Psoas muscle (tissue), 8 donors: ENCODE measurements around the gene TCF12. TPM values are rescaled to one million over a fixed set of nuclear protein-coding genes. Genes with fewer than 3 reads are reported as not detected.
"Not testable (repeated sequence)": the region's sequence is repeated elsewhere in the genome, so short reads cannot be mapped to it uniquely, and the experiment has no call there.

ENCODE experiments used
- ATAC-seq, 4 donors: fragments of 200-7000 bp; cut with Tn5 transposase; one replicate each; pipeline ENCODE4 v1.9.1; 2020; ENCODE audit warnings: moderate library complexity in 3 of 4, mild to moderate bottlenecking in 2 of 4
- DNase-seq, 2 donors: peaks; one replicate each; pipeline ENCODE4 v3.0.0-alpha.2; 2020
- H3K27ac ChIP-seq: fragments of 200-600 bp; one replicate; pipeline ENCODE4 v1.8.0; 2022
- H3K27me3 ChIP-seq, 3 donors: fragments of 200-600 bp in 1 of 3; one replicate each; pipeline versions ENCODE4 v1.6.1 to v1.8.0; 2013 to 2022; ENCODE audit warnings: low read length in 2 of 3, mild to moderate bottlenecking in 2 of 3, moderate library complexity in 1 of 3; ENCODE audit not compliant: insufficient read depth in 3 of 3
- H3K36me3 ChIP-seq, 2 donors: fragments of 200-600 bp in 1 of 2; one replicate each; pipeline versions ENCODE4 v1.6.1 to v1.8.0; 2013 to 2022; ENCODE audit warnings: low read depth in 1 of 2, mild to moderate bottlenecking in 1 of 2, moderate library complexity in 1 of 2; ENCODE audit not compliant: insufficient read depth in 1 of 2
- H3K4me1 ChIP-seq: fragments of 200-600 bp; one replicate; pipeline ENCODE4 v1.8.0; 2022
- H3K4me3 ChIP-seq: fragments of 200-600 bp; one replicate; pipeline ENCODE4 v1.8.0; 2022; ENCODE audit warnings: mild to moderate bottlenecking
- H3K9me3 ChIP-seq: fragments of 200-600 bp; one replicate; pipeline ENCODE4 v1.8.0; 2022
- WGBS, 3 donors: extraction: QIAGEN DNeasy Blood & Tissue Kit; methylation state at CpG; one replicate each; pipeline versions ENCODE4 v1.1.6 to v1.1.7; 2013; 5-methylcytosine and 5-hydroxymethylcytosine counted together
- intact Hi-C, 2 donors: fragments of 100-400 bp; cut with DNase I; formaldehyde crosslinking; loops; one replicate each; pipeline versions ENCODE4 v1.11.0 to v1.14.2; 2022
- polyA plus RNA-seq, 3 donors: library from polyadenylated mRNA; stranded (reverse); fragments of 200-250 nt; gene quantifications; one replicate each; pipeline ENCODE4 v1.2.3, GENCODE V29; 2013
- total RNA-seq, 4 donors: library from RNA; stranded (reverse); fragmentation: NEBNext Ultra II Directional in 2 of 4; extraction: Animal tissue kit (Norgen Biotek cat#: 25700) in 2 of 4; gene quantifications; one replicate each; pipeline versions ENCODE4 v1.2.1 to v1.2.4, GENCODE V29; 2021 to 2023
- TF ChIP-seq, protein P1 (sequence below): fragments of 200-600 bp; IDR thresholded peaks from one replicate; pipeline ENCODE4 v1.8.0; 2022; ENCODE audit warnings: antibody characterized with exemption
- donor health status: healthy with polysubstance abuse.
- donor health status: DM: no; HTN: no; CAD: no; lungs with moderate emphysema.
- donor health status: Bipolar disorder and iron deficiency.
- donor health status: healthy.
- donor health status: DM: yes; HTN: yes; CAD: no.
- donor health status: DM: no; HTN: no; CAD: no.
- donor health status: DM: no; HTN: no; CAD: no.
- donor health status: DM: yes; HTN: yes; CAD: no.

The TCF12 gene
- total and polyA plus RNA-seq, 7 donors = 10.5 to 53.1 (median 30.5) TPM

DNA sequence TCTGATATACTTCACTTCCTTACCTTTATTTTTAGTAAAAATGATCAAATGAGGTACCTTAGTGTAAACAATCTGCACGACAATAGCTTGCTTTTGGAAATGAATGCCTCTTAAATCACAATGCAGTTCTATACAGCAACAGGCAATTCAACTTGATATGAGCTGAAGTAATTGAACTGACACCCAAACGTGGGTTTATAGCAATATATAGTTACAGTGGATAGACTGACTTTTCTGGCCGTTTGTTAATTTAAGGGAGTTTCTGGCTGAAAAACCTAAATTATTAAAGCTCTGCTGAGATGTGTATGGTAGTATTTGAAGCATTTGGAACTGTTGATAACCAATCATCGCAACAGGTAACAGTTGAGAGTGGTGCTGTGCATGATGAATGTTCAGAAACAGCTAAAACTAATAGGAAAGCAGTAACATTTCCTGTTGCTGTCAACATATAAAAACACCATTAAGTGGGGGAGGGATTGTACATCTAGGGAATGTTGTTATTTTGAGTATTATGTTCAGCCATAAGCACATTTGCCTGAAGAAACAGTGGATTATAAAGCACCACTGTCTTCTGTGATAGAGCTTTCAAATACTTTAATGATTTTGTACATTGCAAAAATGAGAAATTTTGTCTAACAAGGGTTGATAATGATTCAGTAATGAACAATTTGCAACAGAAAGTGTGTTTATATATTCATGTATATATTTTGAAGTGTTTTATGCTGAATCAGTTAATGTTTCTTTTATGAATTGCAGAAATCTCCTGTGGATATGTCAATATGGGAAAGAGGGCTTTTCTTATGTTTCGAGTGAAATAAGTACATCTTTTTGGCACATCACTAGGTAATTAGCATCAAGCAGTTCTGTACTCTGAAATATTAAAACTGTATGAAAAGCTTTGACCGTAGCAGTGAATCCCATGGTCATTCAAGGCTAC lies 176.1 kb downstream of the TCF12 start:
- no peak overlapping the region for H3K27ac ChIP-seq
- no peak for DNase-seq
- TF ChIP-seq, protein P1, sequence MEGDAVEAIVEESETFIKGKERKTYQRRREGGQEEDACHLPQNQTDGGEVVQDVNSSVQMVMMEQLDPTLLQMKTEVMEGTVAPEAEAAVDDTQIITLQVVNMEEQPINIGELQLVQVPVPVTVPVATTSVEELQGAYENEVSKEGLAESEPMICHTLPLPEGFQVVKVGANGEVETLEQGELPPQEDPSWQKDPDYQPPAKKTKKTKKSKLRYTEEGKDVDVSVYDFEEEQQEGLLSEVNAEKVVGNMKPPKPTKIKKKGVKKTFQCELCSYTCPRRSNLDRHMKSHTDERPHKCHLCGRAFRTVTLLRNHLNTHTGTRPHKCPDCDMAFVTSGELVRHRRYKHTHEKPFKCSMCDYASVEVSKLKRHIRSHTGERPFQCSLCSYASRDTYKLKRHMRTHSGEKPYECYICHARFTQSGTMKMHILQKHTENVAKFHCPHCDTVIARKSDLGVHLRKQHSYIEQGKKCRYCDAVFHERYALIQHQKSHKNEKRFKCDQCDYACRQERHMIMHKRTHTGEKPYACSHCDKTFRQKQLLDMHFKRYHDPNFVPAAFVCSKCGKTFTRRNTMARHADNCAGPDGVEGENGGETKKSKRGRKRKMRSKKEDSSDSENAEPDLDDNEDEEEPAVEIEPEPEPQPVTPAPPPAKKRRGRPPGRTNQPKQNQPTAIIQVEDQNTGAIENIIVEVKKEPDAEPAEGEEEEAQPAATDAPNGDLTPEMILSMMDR = no peak
- H3K27me3 ChIP-seq = no peaks in the 10 kb centered on the region
- no peaks in the 10 kb centered on the region for H3K9me3 ChIP-seq
- H3K36me3 ChIP-seq = peaks cover 0 to 12% of the 10 kb centered on the region in 2 donors
- no peak for ATAC-seq
- WGBS, 3 donors = 74 to 76% (median 75%) methylated on average over 6 of the region's 6 CpGs
- H3K4me1 ChIP-seq = peaks cover 3% of the 10 kb centered on the region
- intact Hi-C loops = no loop called here
- no peak overlapping the region for H3K4me3 ChIP-seq

DNA sequence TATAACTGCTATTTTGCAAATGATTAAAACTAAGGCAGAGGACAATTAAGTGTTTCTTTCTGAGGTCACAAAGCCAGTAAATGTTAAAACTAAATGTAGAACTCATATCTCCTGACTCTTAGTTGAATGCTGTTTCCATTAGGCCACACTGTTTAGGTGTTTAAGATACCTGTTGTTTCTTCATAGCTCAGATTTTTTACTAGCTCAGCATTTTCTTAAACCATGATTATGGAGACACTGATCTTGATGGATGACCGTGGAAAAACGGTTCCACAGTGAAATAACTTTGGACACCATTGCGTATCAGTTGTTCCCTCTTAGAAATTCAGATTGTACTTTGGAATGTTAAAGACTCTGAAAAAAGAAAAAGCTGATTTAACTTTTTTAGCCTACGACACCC lies 177.5 kb downstream of the TCF12 start:
- H3K36me3 ChIP-seq = peaks cover 0 to 12% of the 10 kb centered on the region in 2 donors
- ATAC-seq (no peak), DNase-seq (no peak)
- H3K4me1 ChIP-seq = no peaks in the 10 kb centered on the region
- H3K4me3 ChIP-seq = no peak overlapping the region
- TF ChIP-seq, protein P1 = no peak
- no peak overlapping the region for H3K27ac ChIP-seq
- H3K9me3 ChIP-seq = no peaks in the 10 kb centered on the region
- H3K27me3 ChIP-seq = no peaks in the 10 kb centered on the region
- intact Hi-C loops = no loop called here
- 68 to 74% (median 70%) methylated on average over 4 of the region's 4 CpGs for WGBS, 3 donors

DNA sequence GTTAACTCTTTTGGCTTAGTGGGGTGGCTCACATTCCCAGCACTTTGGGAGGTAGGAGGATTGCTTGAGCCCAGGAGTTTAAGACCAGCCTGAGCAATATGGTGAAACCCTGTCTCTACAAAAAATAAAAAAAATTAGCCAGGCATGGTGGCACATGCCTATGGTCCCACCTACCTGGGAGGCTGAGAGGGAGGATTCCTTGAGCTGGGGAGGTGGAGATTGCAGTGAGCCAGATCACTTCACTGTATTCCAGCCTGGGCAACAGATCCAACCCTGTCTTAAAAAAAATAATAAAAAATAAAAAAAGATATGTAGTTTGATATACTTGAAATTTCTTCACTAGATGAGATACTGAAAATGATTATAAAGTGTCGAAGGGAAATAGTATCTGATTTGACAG lies 178.8 kb downstream of the TCF12 start:
- Histone ChIP-seq H3K9me3 (no peaks in the 10 kb centered on the region), H3K4me1 (no peaks in the 10 kb centered on the region), H3K27me3 (no peaks in the 10 kb centered on the region), H3K4me3 (no peak overlapping the region), H3K27ac (no peak overlapping the region), H3K36me3 (peaks cover 0 to 12% of the 10 kb centered on the region in 2 donors)
- TF ChIP-seq, protein P1 = no peak
- intact Hi-C loops = no loop called here
- ATAC-seq (no peak), DNase-seq (no peak)
- 97 to 100% (median 98%) methylated on average over 1 of the region's 1 CpG for WGBS, 3 donors

DNA sequence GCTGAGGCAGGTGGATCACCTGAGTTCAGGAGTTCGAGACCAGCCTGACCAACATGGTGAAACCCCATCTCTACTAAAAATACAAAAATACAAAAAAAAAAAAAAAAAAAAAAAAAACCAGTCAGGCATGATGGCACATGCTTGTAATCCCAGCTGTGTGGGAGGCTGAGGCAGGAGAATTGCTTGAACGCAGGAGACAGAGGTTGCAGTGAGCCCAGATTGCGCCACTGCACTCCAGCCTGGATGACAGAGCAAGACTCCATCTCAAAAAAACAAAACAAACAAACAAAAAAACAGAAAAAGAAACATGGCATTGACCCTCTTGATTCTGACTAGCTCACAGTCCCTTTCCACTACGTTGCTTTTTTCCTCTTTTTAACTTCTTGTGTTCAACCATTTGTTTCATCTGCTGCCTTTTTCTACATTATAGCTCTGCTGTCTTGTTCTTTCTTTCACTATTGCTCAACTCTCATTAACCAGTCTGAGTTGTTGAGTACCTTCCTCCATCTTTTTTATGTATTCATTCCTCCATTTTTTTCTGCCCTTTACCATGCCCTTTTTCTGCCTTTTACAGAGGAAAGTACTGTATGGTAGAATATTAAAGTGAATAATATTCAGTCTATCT lies 179.6 kb downstream of the TCF12 start:
- 86 to 93% (median 88%) methylated on average over 4 of the region's 4 CpGs for WGBS, 3 donors
- H3K4me1 ChIP-seq, ATAC-seq, DNase-seq, H3K36me3 ChIP-seq, H3K9me3 ChIP-seq, H3K27me3 ChIP-seq, H3K27ac ChIP-seq, intact Hi-C loops, H3K4me3 ChIP-seq: not testable (repeated sequence)

DNA sequence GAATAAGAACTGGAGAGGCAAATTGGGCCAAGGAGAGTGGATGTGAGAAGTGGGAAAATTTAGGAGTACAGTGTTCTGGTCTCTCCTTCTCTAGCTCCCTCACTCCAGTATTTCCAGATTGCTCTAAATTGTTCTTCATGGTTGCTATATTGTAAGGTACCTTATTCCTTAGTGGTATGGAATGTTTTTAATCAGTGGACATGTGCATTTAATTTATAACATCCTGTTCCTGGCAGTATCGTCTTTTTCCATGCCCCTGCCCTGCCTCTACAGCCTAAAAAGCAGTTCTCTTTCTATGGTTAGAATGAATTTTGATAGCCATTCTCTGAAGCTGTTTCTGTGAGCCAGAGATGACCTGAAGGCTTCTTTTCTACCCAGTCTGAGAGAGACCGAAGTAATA lies 180.5 kb downstream of the TCF12 start:
- DNase-seq (no peak), ATAC-seq (no peak)
- TF ChIP-seq, protein P1 = no peak
- Histone ChIP-seq H3K27ac (no peak overlapping the region), H3K36me3 (peaks cover 0 to 6% of the 10 kb centered on the region in 2 donors), H3K9me3 (no peaks in the 10 kb centered on the region), H3K4me3 (no peak overlapping the region), H3K4me1 (no peaks in the 10 kb centered on the region), H3K27me3 (no peaks in the 10 kb centered on the region)
- 75 to 80% (median 79%) methylated on average over 2 of the region's 2 CpGs for WGBS, 3 donors
- intact Hi-C loops = no loop called here
